HG02678 (cell line): ENCODE measurements around the gene SPOCK1.
"Not testable (repeated sequence)": the region's sequence is repeated elsewhere in the genome, so short reads cannot be mapped to it uniquely, and the experiment has no call there.

ENCODE experiments used
- ATAC-seq: cut with Tn5 transposase; IDR thresholded peaks from one replicate; pipeline ENCODE4 v1.9.1; 2021; ENCODE audit warnings: mild to moderate bottlenecking, moderate library complexity; ENCODE audit not compliant: unreplicated experiment

SPOCK1 gene

DNA sequence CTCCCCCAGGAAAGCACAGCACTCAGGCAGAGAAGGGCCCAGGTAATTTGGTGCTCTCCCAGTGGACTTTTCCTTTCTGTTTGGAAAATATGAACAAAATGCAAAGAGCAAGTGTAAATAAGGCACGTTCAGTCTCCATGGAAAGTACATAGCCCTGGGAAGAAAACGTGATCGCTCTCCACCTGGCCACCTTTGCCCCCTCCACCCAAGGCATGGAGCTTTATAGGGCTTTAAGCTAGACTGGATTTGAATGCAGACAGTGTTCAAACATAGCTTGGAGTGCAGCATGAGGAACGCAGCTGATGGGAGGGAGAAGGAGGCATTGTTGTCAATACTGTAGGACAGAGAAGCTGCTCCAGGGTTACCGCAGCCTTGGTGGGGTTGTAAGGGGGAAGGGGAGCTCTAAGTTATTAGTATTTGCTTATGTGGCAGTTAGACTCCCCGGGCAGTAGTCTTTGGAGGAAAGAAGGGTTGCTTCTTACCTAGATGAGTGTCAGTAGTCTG is 500.2 kb downstream of the SPOCK1 start:
- no peak for ATAC-seq

DNA sequence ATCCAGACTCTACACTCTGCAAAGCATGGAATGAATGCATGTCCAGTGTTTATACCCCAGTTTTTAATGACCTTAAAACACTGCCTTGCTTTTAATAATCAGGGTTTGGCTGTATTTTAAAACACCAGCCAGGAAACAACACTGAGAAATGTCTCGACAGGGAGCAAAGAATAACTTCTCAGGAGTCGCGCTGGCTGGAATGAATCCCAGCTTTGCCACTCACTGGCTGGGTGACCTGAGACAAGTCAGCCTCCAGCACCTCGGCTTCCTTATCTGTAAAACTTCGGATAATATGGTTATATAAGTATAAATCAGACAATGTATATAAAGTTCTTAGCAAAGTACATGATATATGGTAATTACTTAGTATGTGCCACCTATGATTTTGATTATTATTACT is 505.0 kb downstream of the SPOCK1 start:
- ATAC-seq: no peak

DNA sequence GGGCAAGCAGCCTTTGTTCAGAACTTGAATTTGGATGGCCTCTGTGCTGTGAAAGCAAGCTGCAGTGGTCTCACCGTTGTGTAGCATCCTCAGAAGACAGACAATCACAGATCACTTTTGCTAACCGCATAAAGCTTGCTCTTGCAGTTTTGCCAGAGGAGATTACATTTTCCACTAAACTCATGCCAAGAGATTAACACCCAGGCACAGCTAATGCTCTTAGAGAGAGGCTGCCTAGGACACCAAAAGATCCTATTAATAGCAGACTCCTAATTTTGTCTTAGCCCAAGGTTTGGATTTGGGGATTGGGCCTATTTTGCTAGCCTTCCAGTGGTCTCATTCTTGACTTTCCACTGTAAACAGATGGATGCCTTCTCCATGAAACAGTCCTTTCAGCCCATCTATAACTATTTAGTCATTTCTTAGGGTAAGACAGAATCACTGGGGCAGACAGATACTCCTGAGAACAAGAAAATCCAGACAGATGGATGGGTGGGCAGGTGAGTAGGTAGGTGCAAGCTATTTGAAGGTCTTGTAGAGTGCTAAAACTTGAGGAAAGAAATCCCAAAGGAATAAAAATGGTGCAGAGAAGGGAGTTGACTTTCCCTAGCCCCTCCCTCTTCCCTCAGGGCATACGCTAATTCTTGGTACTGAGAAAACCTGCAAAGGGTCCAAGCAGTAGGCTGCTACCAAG is 506.2 kb downstream of the SPOCK1 start:
- no peak for ATAC-seq

DNA sequence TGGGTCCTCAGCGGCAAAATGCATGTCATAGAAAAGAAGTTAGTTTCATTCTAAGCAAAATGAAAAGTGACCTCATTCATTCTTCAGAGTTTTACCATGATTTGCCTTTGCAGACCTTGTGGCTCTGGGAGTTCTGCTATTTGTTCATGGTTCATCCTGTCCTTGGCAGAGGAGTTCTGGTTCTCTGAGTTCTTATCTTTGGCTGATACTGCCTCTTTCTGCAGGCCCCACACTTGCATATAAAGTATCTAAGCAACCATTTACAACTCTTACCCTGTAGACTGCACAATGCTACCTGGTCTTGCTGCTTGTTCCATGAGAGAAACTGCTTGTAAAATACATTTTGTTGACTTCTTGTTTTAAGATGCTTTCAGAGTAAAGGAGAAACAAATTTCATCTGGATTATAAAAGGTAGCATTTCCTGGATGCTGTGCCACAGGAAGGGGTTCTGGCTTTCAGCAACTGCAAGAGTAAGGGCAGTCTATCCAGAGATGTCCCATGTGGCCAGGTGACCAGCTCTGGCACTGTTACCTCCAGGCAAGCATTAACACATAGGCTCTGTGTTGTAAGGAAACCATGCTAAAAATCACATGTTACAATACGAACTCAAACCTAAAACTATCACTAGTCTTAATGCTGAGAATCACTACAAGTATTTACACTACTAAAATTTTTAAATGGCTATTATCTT is 513.2 kb downstream of the SPOCK1 start:
- no peak for ATAC-seq

DNA sequence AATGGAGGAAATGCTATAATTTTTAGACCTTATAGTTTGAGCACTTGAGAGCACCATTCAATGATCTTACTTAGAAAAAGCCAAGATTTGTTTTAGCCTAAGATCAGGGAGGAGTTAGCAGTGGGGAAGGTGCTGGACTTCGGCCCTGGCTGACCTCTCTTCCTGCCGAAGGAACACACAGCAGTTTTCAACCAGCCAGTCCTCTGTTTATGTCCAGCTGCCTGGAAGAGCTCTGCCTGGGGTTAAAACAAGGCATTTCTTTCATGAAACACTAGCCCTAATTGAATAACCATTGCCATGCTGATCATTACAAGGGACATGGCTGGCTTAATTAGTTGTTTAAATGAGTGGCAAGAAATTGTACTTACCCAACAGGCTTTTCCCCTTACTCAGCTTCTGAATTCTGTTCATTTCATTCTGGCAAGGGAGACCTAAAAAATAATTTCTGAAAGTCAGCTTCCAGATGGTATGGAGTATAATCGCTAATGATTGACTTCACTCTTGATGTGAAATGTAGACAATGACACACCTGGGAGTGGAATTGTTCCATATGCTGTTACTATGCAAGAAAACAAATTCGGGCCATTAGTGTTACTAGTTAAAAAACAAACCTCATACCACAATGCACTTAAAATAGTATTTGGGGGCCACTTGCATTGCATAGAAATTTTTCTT is 514.2 kb downstream of the SPOCK1 start:
- no peak for ATAC-seq

DNA sequence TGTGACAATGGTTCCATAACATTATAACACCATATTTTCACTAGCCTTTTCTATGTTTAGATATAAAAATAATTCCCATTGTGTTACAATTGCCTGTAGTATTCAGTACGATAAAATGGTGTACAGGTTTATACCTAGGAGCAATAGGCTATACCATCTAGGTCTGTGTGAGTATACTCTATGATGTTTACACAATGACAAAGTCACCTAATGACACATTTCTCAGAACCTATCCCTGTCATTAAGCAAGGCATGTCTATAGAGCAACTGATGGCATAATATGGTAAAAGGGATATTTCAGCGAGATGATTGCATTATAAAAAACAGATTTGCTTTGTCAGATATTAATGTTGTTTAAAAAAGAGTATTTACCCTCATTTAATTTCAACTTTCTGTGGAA is 517.2 kb downstream of the SPOCK1 start:
- no peak for ATAC-seq

DNA sequence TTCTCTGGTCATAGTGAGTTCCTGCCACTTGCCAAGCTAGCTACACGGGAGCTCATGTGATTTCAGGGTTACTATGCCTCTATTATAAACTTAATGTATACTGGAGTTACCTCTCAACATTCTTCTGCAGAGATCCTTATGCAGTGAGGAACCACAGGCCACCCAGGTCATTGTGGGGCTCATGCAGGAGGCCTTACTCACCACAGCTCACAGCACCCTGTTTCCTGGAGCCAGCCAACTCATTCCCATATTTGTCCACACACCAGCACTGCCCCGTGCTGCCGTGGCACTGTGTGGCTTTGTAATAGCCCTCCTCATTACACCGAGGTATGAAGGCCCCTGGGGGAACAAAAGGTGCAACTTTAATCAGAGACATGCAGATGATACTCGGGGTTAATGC is 520.0 kb downstream of the SPOCK1 start:
- no peak for ATAC-seq

DNA sequence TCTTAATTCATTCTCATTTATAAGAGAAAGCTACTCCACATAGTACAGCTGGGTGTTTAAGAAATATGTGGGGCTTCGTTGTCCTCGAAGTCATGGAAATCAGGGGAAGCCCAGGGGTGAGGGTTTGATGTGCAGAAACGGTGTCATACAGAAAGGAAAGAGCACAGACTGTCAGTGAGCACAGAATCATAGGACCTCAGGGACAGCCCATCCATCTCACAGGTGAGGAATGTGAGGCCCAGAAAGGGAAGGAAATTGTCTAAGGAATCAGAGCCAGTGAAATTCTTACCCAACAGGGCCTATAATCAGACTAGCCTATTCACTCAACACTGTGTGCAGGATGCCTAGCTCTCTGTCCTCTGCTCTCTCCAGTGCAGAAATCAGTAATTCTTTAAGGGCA is 535.6 kb downstream of the SPOCK1 start:
- ATAC-seq: no peak

DNA sequence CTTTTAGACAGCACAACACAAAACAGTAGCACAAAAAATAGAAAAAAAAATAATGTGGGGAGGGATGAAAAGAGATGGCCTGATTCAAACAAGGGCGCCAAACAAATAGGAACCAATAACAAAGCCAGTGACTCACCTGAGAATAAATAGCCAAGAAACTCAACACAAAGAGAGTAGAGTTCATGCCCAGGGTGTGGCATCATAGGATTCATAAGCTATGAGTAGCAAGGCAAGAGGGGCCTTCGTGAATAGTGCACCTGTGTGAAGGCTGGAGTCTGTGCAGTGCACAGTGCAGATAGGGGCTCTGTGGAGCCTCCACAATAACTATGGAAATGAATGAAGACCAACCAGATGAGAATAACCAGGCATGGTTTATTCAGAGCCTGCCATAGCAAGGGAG is 541.7 kb downstream of the SPOCK1 start:
- ATAC-seq: no peak

DNA sequence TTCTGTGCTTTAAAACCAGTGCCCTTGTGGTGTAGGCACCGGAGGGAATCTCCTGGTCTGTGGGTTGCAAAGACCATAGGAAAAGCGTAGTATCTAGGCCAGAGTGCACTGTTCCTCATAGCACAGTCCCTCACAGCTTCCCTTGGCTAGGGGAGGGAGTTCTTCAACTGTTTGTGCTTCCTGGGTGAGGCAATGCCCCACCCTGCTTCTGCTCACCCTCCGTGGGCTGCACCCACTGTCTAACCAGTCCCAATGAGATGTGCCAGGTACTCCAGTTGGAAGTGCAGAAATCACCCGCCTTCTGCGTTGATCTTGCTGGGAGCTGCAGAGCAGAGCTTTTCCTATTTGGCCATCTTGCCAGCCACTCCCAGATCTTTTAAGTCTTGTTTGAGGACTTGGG is 545.0 kb downstream of the SPOCK1 start:
- not testable (repeated sequence) for ATAC-seq

DNA sequence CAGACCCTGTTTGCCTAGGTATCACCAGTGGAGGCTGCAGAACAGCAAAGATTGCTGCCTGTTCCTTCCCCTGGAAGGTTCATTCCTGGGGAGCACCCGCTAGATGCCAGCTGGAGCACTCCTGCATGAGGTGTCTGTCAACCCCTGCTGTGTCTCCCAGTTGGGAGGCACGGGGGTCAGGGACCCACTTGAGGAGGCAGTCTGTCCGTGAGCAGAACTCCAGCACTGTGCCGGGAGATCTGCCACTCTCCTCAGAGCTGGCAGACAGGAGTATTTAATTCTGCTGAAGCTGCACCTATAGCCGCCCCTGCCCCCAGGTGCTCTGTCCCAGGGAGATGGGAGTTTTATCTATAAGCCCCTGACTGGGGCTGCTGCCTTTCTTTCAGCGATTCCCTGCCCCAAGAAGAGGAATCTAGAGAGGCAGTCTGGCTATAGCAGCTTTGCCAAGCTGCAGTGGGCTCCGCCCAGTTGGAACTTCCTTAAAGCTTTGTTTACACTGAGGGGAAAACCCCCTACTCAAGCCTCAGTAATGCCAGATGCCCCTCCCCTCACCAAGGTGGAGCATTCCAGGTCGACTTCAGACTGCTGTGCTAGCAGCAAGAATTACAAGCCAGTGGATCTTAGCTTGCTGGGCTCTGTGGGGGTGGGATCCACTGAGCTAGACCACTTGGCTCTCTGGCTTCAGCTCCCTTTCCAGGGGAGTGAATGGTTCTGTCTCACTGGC is 545.6 kb downstream of the SPOCK1 start:
- ATAC-seq: not testable (repeated sequence)

DNA sequence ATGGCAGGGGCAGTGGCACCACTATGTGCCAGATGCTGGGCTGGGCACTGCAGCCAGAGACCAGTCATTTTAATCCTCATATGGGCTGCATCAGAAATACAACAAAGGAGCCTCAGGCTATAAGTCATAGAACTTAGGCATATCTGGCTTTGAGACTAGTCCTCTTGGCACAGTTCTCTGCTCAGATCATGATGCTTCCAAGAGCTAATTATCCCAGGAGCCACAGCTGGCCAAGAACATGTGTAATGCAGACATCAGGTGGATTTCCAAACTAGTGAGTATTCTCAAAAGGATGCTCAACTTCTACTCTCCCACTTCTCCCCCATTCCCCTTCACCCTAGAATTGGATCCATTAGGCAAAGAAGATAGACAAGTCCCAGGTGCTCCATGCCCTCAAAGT is 571.6 kb downstream of the SPOCK1 start:
- ATAC-seq: no peak

DNA sequence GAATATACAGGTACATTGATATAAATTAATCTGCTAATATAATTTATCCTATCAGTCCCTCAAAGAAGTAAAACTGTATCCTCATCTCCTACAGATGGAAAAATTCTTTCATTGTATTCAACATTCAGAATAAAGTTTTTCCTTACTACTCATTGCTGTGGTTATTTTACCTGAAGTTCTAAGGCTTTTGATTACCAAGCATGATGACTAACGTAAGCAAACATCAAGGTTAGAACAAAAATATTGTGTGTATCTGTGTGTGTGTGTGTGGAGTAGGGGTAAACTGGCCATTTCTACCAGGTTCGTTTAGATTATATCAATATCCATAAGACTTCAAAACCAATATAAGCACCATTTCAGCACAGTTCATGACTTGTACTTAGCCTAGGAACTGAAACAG is 573.1 kb downstream of the SPOCK1 start:
- ATAC-seq: no peak
